HepG2 (cell line): Measurements from ENCODE around the gene FAM131C. TPM values are rescaled to one million over a fixed set of nuclear protein-coding genes. Genes with fewer than 3 reads are reported as not detected.

Experiments
- ATAC-seq: fragments of 200-7000 bp; cut with Tn5 transposase; 3 replicates; pipeline ENCODE4 v1.9.1; 2020; ENCODE audit warnings: mild to moderate bottlenecking, moderate library complexity
- BruUV-seq: library from RNA; stranded (reverse); fragments of 400-500 nt; replicated peaks from 2 replicates; lab custom pipeline; 2021; lab: Mats Ljungman, UMichigan
- CTCF ChIA-PET: fragments of 300-600 bp; formaldehyde crosslinking; extraction: SDS; loops from one replicate; lab custom pipeline; 2021; ENCODE audit warnings: low total read pairs, inconsistent platforms, low intra/inter-chr PET ratio; lab: Yijun Ruan, JAX
- POLR2A ChIA-PET: fragments of 350-600 bp; sonication (Branson Sonifier 250); formaldehyde crosslinking; loops from one replicate; lab custom pipeline; 2020; ENCODE audit warnings: antibody characterized with exemption, inconsistent platforms; lab: Yijun Ruan, JAX
- DNase-seq: peaks from one replicate; pipeline ENCODE4 v3.0.0-alpha.2; 2015; ENCODE audit warnings: low spot score
- FAIRE-seq: peaks from 3 replicates; lab custom pipeline; 2011; peaks lifted over from hg19 to GRCh38; lab: Jason Lieb, UNC
- H2AFZ ChIP-seq: one replicate; pipeline ENCODE4 v1.6.1; 2011; ENCODE audit warnings: low read length, inconsistent platforms
- H3K27ac ChIP-seq: fragments of 300-600 bp; 3 replicates; pipeline ENCODE4 v1.8.0; 2011; ENCODE audit warnings: mixed run types, mild to moderate bottlenecking, mixed read lengths, low read length, inconsistent platforms; ENCODE audit not compliant: insufficient read depth; ENCODE audit errors: extremely low read length
- H3K27me3 ChIP-seq, 2 experiments: fragments of 200-600 bp in 1 of 2; 2 replicates in 1 of 2; 3 replicates in 1 of 2; pipeline versions ENCODE4 v1.6.0 to v1.8.0; 2011; ENCODE audit warnings: low read length in 2 of 2, mild to moderate bottlenecking in 2 of 2, moderate library complexity in 2 of 2, inconsistent platforms in 1 of 2; ENCODE audit not compliant: insufficient read depth in 2 of 2, control insufficient read depth in 1 of 2
- H3K36me3 ChIP-seq, 2 experiments: fragments of 200-600 bp in 1 of 2; replicated peaks in 1 of 2; 2 replicates in 1 of 2; 3 replicates in 1 of 2; pipeline versions ENCODE4 v1.5.1 to v1.8.0; 2011; ENCODE audit warnings: low read length in 2 of 2, inconsistent platforms in 1 of 2; ENCODE audit not compliant: insufficient read depth in 2 of 2, control insufficient read depth in 1 of 2
- H3K4me1 ChIP-seq: 2 replicates; pipeline ENCODE4 v1.5.1; 2012; ENCODE audit warnings: low read length, inconsistent platforms; ENCODE audit not compliant: insufficient read depth
- H3K4me2 ChIP-seq: 2 replicates; pipeline ENCODE4 v1.6.0; 2011; ENCODE audit warnings: low read depth, low read length, inconsistent platforms
- H3K4me3 ChIP-seq, 3 experiments: fragments of 200-600 bp in 1 of 3; sonication (generic), shearing (Covaris generic) in 1 of 3; replicated peaks in 1 of 3; 2 replicates each; pipeline ENCODE4 v1.5.1; 2011 to 2016; ENCODE audit warnings: low read length in 3 of 3, inconsistent platforms in 2 of 3, low read depth in 2 of 3, mild to moderate bottlenecking in 2 of 3, control low read depth in 1 of 3, mixed read lengths in 1 of 3; ENCODE audit not compliant: insufficient read depth in 1 of 3
- H3K79me2 ChIP-seq: one replicate; pipeline ENCODE4 v1.6.1; 2011; ENCODE audit warnings: low read length, inconsistent platforms; ENCODE audit not compliant: insufficient read depth
- H3K9ac ChIP-seq: 2 replicates; pipeline ENCODE4 v1.6.0; 2011; ENCODE audit warnings: mild to moderate bottlenecking, low read depth, low read length, inconsistent platforms; ENCODE audit not compliant: insufficient read depth
- H3K9me3 ChIP-seq: 2 replicates; pipeline ENCODE4 v1.5.1; 2012; ENCODE audit warnings: mild to moderate bottlenecking, low read length
- H4K20me1 ChIP-seq: 2 replicates; pipeline ENCODE4 v1.6.0; 2011; ENCODE audit warnings: inconsistent platforms, mild to moderate bottlenecking, low read length, moderate library complexity; ENCODE audit not compliant: insufficient read depth
- ATF7 ChIP-seq, 2 experiments: fragments of 450-650 bp in 1 of 2; sonication (generic) in 1 of 2; formaldehyde crosslinking in 1 of 2; IDR thresholded peaks; 2 replicates each; pipeline versions ENCODE4 v1.4.0 to v1.6.1; 2016 to 2020; ENCODE audit warnings: antibody characterized with exemption in 1 of 2, mild to moderate bottlenecking in 1 of 2, missing genetic modification reagents in 1 of 2
- DMAP1 ChIP-seq: IDR thresholded peaks from 2 replicates; pipeline ENCODE4 v1.6.1; 2016
- FLYWCH1 ChIP-seq: sonication (generic); formaldehyde crosslinking; IDR thresholded peaks from 2 replicates; pipeline ENCODE4 v1.8.1; 2023; ENCODE audit warnings: mild to moderate bottlenecking, missing genetic modification reagents
- HNRNPH1 ChIP-seq: fragments of 200-400 bp; formaldehyde crosslinking; optimal IDR thresholded peaks from 2 replicates; pipeline ENCODE3; 2017; ENCODE audit warnings: mild to moderate bottlenecking, low read depth, low read length
- MED13 ChIP-seq: sonication (generic); formaldehyde crosslinking; IDR thresholded peaks from 2 replicates; pipeline ENCODE4 v1.5.0; 2020; ENCODE audit warnings: missing genetic modification reagents
- PAF1 ChIP-seq: IDR thresholded peaks from 2 replicates; pipeline ENCODE4 v1.6.1; 2016; ENCODE audit warnings: missing genetic modification reagents, missing compliant biosample characterization
- ZNF138 ChIP-seq: sonication (generic); formaldehyde crosslinking; IDR thresholded peaks from 2 replicates; pipeline ENCODE4 v1.5.0; 2020; ENCODE audit warnings: mild to moderate bottlenecking, low read depth, missing genetic modification reagents
- ZNF292 ChIP-seq: sonication (generic); formaldehyde crosslinking; IDR thresholded peaks from 2 replicates; pipeline ENCODE4 v1.8.1; 2022; ENCODE audit warnings: mild to moderate bottlenecking, low read depth, missing genetic modification reagents, borderline replicate concordance
- ZNF354B ChIP-seq: sonication (generic); formaldehyde crosslinking; IDR thresholded peaks from 2 replicates; pipeline ENCODE4 v1.8.0; 2022; ENCODE audit warnings: mild to moderate bottlenecking, missing genetic modification reagents
- WGBS: methylation state at CpG from one replicate; pipeline ENCODE4 v1.1.6; 2017; ENCODE audit warnings: low lambda C conversion rate; 5-methylcytosine and 5-hydroxymethylcytosine counted together
- in situ Hi-C: cut with HindIII; loops from 2 replicates; pipeline ENCODE4 v1.10.0; 2017; ENCODE audit warnings: low pct_unique_long_range_greater_than_20kb; ENCODE audit not compliant: extremely low pct_ligation_motif_present
- intact Hi-C: fragments of 100-400 bp; cut with micrococcal nuclease; formaldehyde crosslinking; loops from one replicate; pipeline ENCODE4 v1.10.0; 2022; ENCODE audit not compliant: unreplicated experiment
- polyA plus RNA-seq, 8 experiments: library from polyadenylated mRNA; depleted of rRNA in 3 of 8; stranded (reverse) in 7 of 8; unstranded in 1 of 8; fragments of >200 nt; fragmentation: Illumina TruSeq in 4 of 8; extraction: Trizol in 4 of 8; gene quantifications; 2 replicates each; pipeline versions ENCODE4 v1.2.1 to v1.2.3, GENCODE V29; 2011 to 2016; ENCODE audit warnings: low read depth in 4 of 8, missing spikeins in 1 of 8, mixed read lengths in 1 of 8; ENCODE audit not compliant: insufficient read depth in 1 of 8
- total RNA-seq, 5 experiments: library from RNA; depleted of rRNA; stranded (reverse); fragments of >200 nt; fragmentation: Illumina TruSeq; extraction: Trizol; gene quantifications; 2 replicates each; pipeline ENCODE4 v1.2.3, GENCODE V29; 2016; ENCODE audit warnings: low read depth in 1 of 5
- TF ChIP-seq, protein P1 (sequence below): sonication (generic); formaldehyde crosslinking; IDR thresholded peaks from 2 replicates; pipeline ENCODE4 v1.8.0; 2022; ENCODE audit warnings: missing genetic modification reagents, mild to moderate bottlenecking, borderline replicate concordance
- TF ChIP-seq, protein P2 (sequence below): sonication (generic); formaldehyde crosslinking; conservative IDR thresholded peaks from 2 replicates; pipeline ENCODE4 v1.4.0; 2020; ENCODE audit warnings: missing genetic modification reagents
- TF ChIP-seq, protein P3 (sequence below): sonication (generic); formaldehyde crosslinking; IDR thresholded peaks from 2 replicates; pipeline ENCODE4 v1.9.0; 2021; ENCODE audit warnings: mild to moderate bottlenecking, missing genetic modification reagents

Gene FAM131C
- total and polyA plus RNA-seq, 2 of the 13 experiments (the other 11 are each of a cell fraction or from before 2014, with no cell fraction given) = 0.07 TPM; not detected in 1

DNA sequence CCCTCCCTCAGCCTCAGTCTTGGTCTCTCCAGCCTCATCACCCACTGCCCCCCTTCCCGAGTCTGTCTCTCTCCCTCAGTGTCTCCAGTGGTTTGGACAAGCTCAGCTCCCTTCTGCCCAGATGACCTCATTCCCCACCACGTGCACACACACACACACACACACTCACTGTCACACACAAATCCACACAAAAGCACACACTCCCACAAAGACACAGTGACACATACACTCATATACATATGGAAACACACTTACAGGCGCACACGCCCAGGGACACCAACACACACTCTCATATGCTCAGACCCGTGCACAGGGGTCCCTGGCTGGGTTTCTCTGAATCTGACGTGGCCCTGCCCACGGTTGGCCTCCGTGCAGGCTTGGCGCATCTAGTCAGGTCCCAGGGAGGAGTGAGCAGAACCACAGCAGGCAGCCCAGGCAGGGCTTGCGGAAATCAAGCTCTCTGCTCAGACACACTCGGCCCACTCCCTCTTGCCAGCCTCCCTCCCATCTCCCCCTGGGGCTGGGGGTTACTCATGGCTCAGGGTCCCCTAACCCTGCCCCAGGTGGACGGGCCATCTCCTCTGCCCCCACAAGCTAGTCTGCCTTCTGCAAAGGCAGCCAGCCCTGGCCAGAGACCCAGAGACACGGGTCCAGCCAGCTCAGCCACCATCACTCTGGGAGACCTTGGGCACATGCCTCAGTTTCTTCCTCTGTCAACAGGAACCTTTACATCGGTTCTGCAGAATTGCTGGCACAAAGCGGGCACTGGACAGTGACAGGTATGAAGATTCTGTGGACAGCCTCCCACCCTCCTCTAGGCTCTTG lies 38.5 kb upstream of the FAM131C start:
- no TSS peak for BruUV-seq
- intact Hi-C loops = loop anchor here (2.0 kb wide), 2 partner anchors 15 to 29 kb away; no protein-coding TSS in a partner anchor
- POLR2A ChIA-PET = interaction anchor here (0.9 to 2.2 kb wide), 2 partner anchors 32 to 69 kb away, joined by 3 to 13 read pairs; no protein-coding TSS in a partner anchor
- peak overlapping the region in 1 of 3 experiments; percentile 22; a peak in 1 of 6 replicates for H3K4me3 ChIP-seq
- H3K9ac ChIP-seq = no peak overlapping the region
- H2AFZ ChIP-seq = no peak overlapping the region
- H3K9me3 ChIP-seq = peaks cover 9% of the 10 kb centered on the region
- peaks cover 5 to 20% of the 10 kb centered on the region in 2 experiments; a peak in 4 of 5 replicates for H3K27me3 ChIP-seq
- DNase-seq (no peak), ATAC-seq (peak; percentile 30), FAIRE-seq (peak; percentile 50)
- in situ Hi-C loops = no loop called here
- CTCF ChIA-PET = no interaction called here
- H3K4me1 ChIP-seq = peaks cover 70% of the 10 kb centered on the region
- H3K79me2 ChIP-seq = no peaks in the 10 kb centered on the region
- no peaks in the 10 kb centered on the region for H4K20me1 ChIP-seq
- no peaks in the 10 kb centered on the region for H3K36me3 ChIP-seq
- no peak overlapping the region for H3K27ac ChIP-seq
- WGBS = 10% methylated on average over 12 of the region's 15 CpGs
- peak overlapping the region; percentile 14; the same call in 1 of the 2 replicates for H3K4me2 ChIP-seq
- TF ChIP-seq DMAP1 (CRISPR knock-in tag) (0 out of 2 replicates have a peak, but pooled peaks have one; percentile 13), ZNF292 (CRISPR knock-in tag) (0 out of 2 replicates have a peak, but pooled peaks have one; percentile 16), PAF1 (CRISPR knock-in tag) (no peak), ATF7 (IDR thresholded peaks at IDR 0.05) (peak; percentile 57), ATF7 (CRISPR knock-in tag; IDR thresholded peaks at IDR 0.05) (no peak; the same call in 1 of the 2 replicates), ZNF138 (CRISPR knock-in tag) (no peak), HNRNPH1 (no peak), ZNF354B (CRISPR knock-in tag) (no peak), FLYWCH1 (CRISPR knock-in tag) (no peak), MED13 (CRISPR knock-in tag) (no peak)
- TF ChIP-seq, protein P1, sequence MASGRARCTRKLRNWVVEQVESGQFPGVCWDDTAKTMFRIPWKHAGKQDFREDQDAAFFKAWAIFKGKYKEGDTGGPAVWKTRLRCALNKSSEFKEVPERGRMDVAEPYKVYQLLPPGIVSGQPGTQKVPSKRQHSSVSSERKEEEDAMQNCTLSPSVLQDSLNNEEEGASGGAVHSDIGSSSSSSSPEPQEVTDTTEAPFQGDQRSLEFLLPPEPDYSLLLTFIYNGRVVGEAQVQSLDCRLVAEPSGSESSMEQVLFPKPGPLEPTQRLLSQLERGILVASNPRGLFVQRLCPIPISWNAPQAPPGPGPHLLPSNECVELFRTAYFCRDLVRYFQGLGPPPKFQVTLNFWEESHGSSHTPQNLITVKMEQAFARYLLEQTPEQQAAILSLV = 0 out of 2 replicates have a peak, but pooled peaks have one; percentile 15
- TF ChIP-seq, protein P2, sequence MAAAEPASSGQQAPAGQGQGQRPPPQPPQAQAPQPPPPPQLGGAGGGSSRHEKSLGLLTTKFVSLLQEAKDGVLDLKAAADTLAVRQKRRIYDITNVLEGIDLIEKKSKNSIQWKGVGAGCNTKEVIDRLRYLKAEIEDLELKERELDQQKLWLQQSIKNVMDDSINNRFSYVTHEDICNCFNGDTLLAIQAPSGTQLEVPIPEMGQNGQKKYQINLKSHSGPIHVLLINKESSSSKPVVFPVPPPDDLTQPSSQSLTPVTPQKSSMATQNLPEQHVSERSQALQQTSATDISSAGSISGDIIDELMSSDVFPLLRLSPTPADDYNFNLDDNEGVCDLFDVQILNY = no peak
- TF ChIP-seq, protein P3, sequence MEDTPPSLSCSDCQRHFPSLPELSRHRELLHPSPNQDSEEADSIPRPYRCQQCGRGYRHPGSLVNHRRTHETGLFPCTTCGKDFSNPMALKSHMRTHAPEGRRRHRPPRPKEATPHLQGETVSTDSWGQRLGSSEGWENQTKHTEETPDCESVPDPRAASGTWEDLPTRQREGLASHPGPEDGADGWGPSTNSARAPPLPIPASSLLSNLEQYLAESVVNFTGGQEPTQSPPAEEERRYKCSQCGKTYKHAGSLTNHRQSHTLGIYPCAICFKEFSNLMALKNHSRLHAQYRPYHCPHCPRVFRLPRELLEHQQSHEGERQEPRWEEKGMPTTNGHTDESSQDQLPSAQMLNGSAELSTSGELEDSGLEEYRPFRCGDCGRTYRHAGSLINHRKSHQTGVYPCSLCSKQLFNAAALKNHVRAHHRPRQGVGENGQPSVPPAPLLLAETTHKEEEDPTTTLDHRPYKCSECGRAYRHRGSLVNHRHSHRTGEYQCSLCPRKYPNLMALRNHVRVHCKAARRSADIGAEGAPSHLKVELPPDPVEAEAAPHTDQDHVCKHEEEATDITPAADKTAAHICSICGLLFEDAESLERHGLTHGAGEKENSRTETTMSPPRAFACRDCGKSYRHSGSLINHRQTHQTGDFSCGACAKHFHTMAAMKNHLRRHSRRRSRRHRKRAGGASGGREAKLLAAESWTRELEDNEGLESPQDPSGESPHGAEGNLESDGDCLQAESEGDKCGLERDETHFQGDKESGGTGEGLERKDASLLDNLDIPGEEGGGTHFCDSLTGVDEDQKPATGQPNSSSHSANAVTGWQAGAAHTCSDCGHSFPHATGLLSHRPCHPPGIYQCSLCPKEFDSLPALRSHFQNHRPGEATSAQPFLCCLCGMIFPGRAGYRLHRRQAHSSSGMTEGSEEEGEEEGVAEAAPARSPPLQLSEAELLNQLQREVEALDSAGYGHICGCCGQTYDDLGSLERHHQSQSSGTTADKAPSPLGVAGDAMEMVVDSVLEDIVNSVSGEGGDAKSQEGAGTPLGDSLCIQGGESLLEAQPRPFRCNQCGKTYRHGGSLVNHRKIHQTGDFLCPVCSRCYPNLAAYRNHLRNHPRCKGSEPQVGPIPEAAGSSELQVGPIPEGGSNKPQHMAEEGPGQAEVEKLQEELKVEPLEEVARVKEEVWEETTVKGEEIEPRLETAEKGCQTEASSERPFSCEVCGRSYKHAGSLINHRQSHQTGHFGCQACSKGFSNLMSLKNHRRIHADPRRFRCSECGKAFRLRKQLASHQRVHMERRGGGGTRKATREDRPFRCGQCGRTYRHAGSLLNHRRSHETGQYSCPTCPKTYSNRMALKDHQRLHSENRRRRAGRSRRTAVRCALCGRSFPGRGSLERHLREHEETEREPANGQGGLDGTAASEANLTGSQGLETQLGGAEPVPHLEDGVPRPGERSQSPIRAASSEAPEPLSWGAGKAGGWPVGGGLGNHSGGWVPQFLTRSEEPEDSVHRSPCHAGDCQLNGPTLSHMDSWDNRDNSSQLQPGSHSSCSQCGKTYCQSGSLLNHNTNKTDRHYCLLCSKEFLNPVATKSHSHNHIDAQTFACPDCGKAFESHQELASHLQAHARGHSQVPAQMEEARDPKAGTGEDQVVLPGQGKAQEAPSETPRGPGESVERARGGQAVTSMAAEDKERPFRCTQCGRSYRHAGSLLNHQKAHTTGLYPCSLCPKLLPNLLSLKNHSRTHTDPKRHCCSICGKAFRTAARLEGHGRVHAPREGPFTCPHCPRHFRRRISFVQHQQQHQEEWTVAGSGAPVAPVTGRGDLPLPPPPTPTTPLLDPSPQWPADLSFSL (CRISPR knock-in tag) = peak; percentile 91
